Activated T-cell treated with anti-CD3 and anti-CD28 coated beads for 1 hour (primary cell): ENCODE measurements around the gene GNG7.
"Not testable (repeated sequence)": the region's sequence is repeated elsewhere in the genome, so short reads cannot be mapped to it uniquely, and the experiment has no call there.

ENCODE experiments used
- DNase-seq: peaks from one replicate; pipeline ENCODE4 v3.0.0-alpha.2; 2020; ENCODE audit warnings: low read depth

Gene GNG7

GRCh38 chr19:2675892-2676291, 26.6 kb downstream of the GNG7 start:
- no peak for DNase-seq

- no peak for DNase-seq
Measured at GRCh38 chr19:2670217-2670616, 32.3 kb downstream of the GNG7 start.

GRCh38 chr19:2668175-2668763, 34.2 kb downstream of the GNG7 start:
- DNase-seq, result no peak

GRCh38 chr19:2667349-2667748, 35.1 kb downstream of the GNG7 start:
- not testable (repeated sequence) for DNase-seq

- DNase-seq, result no peak
Measured at GRCh38 chr19:2666344-2666994, 36.0 kb downstream of the GNG7 start.

- DNase-seq, result no peak
Measured at GRCh38 chr19:2665103-2665502, 37.4 kb downstream of the GNG7 start.

- DNase-seq, result no peak
Measured at GRCh38 chr19:2663920-2664571, 38.4 kb downstream of the GNG7 start.

- DNase-seq, result no peak
Measured at GRCh38 chr19:2661615-2662014, 40.9 kb downstream of the GNG7 start.

- no peak for DNase-seq
Measured at GRCh38 chr19:2659856-2660432, 42.5 kb downstream of the GNG7 start.

GRCh38 chr19:2656533-2656932, 46.0 kb downstream of the GNG7 start:
- DNase-seq, result no peak

GRCh38 chr19:2653710-2654707, 48.5 kb downstream of the GNG7 start:
- no peak for DNase-seq

GRCh38 chr19:2653218-2653617, 49.3 kb downstream of the GNG7 start:
- DNase-seq, result no peak

- no peak for DNase-seq
Measured at GRCh38 chr19:2652504-2653099, 49.9 kb downstream of the GNG7 start.

- DNase-seq, result not testable (repeated sequence)
Measured at GRCh38 chr19:2651002-2651733, 51.3 kb downstream of the GNG7 start.

GRCh38 chr19:2650515-2650914, 52.0 kb downstream of the GNG7 start:
- DNase-seq, result no peak

GRCh38 chr19:2648528-2648937, 54.0 kb downstream of the GNG7 start:
- DNase-seq, result peak; percentile 68

- no peak for DNase-seq
Measured at GRCh38 chr19:2648099-2648498, 54.4 kb downstream of the GNG7 start.

- no peak for DNase-seq
Measured at GRCh38 chr19:2646866-2647535, 55.5 kb downstream of the GNG7 start.

GRCh38 chr19:2645826-2646225, 56.7 kb downstream of the GNG7 start:
- DNase-seq, result no peak

GRCh38 chr19:2643123-2643737, 59.3 kb downstream of the GNG7 start:
- not testable (repeated sequence) for DNase-seq
